Breast epithelium (tissue), 4 donors: ENCODE results near the gene FAF1. TPM values are rescaled to one million over a fixed set of nuclear protein-coding genes. Genes with fewer than 3 reads are reported as not detected.

Source experiments
- DNase-seq, 2 donors: peaks; one replicate each; pipeline ENCODE4 v3.0.0-alpha.2; 2019; ENCODE audit warnings: low spot score in 2 of 2
- H3K27ac ChIP-seq, 2 donors: fragments of 200-600 bp; sonication (generic) in 1 of 2; one replicate each; pipeline ENCODE4 v1.5.1; 2016 to 2019; ENCODE audit warnings: mild to moderate bottlenecking in 1 of 2
- H3K27me3 ChIP-seq, 2 donors: fragments of 200-600 bp; sonication (generic) in 1 of 2; one replicate each; pipeline versions ENCODE4 v1.5.1 to v1.6.0; 2017 to 2019; ENCODE audit warnings: control low read depth in 1 of 2, mild to moderate bottlenecking in 1 of 2
- H3K36me3 ChIP-seq: fragments of 200-600 bp; one replicate; pipeline ENCODE4 v1.5.1; 2019
- H3K4me1 ChIP-seq, 2 donors: fragments of 200-600 bp; sonication (generic); one replicate each; pipeline ENCODE4 v1.5.1; 2016 to 2019; ENCODE audit warnings: control low read depth in 1 of 2
- H3K4me3 ChIP-seq, 3 donors: fragments of 200-600 bp; sonication (generic); 1 replicate in 2 of 3; 2 replicates in 1 of 3; pipeline ENCODE4 v1.5.1; 2016 to 2019; ENCODE audit warnings: mild to moderate bottlenecking in 3 of 3, moderate library complexity in 2 of 3
- H3K9me3 ChIP-seq, 2 donors: fragments of 200-600 bp; sonication (generic) in 1 of 2; one replicate each; pipeline ENCODE4 v1.5.1; 2016 to 2019; ENCODE audit warnings: control low read depth in 1 of 2
- POLR2A ChIP-seq: fragments of 450-650 bp; IDR thresholded peaks from one replicate; pipeline ENCODE4 v1.6.1; 2016; ENCODE audit warnings: antibody characterized with exemption, mild to moderate bottlenecking, moderate library complexity
- POLR2AphosphoS5 ChIP-seq, 3 donors: sonication (generic); formaldehyde crosslinking; IDR thresholded peaks; one replicate each; pipeline ENCODE4 v1.6.1; 2017; ENCODE audit warnings: antibody characterized with exemption in 3 of 3
- intact Hi-C: fragments of 100-400 bp; cut with DNase I; formaldehyde crosslinking; loops from one replicate; pipeline ENCODE4 v1.15.1; 2023; ENCODE audit warnings: low total_unique reads
- total RNA-seq, 3 donors: library from RNA; depleted of rRNA; stranded (reverse); fragments of >200 nt; gene quantifications; one replicate each; pipeline ENCODE4 v1.1.0, GENCODE V29; 2016
- TF ChIP-seq, protein P1 (sequence below), 3 donors: fragments of 450-650 bp; IDR thresholded peaks; one replicate each; pipeline ENCODE4 v1.5.1; 2016 to 2017; ENCODE audit warnings: antibody characterized with exemption in 3 of 3, mild to moderate bottlenecking in 3 of 3, moderate library complexity in 3 of 3

The FAF1 gene
- total RNA-seq, 3 donors from 2014 or later = 34.9 to 58.2 (median 42.0) TPM

DNA sequence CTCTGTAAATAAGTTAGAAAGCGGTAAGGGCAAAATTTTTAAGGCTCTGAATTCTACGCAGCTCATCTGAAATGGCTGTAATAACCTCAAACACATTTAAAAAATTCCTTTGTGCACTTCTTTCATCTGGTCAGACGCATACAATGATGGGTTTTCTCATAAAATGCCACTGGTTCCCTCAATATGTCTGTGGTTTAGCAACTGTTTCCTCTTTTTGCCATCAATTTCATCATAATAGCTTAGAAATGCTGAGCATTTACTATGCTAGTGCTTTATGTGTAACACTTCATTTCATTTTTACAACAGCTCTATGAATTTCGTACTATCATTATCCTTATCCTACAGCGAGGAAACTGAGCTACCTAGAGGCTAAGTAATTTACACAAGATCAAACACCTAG, 501.6 kb downstream of the FAF1 start:
- no peaks in the 10 kb centered on the region for H3K27me3 ChIP-seq
- no peaks in the 10 kb centered on the region for H3K36me3 ChIP-seq
- intact Hi-C loops = no loop called here
- H3K27ac ChIP-seq = no peak overlapping the region
- H3K9me3 ChIP-seq = no peaks in the 10 kb centered on the region
- no peaks in the 10 kb centered on the region for H3K4me1 ChIP-seq
- no peak for TF ChIP-seq POLR2A
- TF ChIP-seq, protein P1, sequence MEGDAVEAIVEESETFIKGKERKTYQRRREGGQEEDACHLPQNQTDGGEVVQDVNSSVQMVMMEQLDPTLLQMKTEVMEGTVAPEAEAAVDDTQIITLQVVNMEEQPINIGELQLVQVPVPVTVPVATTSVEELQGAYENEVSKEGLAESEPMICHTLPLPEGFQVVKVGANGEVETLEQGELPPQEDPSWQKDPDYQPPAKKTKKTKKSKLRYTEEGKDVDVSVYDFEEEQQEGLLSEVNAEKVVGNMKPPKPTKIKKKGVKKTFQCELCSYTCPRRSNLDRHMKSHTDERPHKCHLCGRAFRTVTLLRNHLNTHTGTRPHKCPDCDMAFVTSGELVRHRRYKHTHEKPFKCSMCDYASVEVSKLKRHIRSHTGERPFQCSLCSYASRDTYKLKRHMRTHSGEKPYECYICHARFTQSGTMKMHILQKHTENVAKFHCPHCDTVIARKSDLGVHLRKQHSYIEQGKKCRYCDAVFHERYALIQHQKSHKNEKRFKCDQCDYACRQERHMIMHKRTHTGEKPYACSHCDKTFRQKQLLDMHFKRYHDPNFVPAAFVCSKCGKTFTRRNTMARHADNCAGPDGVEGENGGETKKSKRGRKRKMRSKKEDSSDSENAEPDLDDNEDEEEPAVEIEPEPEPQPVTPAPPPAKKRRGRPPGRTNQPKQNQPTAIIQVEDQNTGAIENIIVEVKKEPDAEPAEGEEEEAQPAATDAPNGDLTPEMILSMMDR (IDR thresholded peaks at IDR 0.05) = no peak
- TF ChIP-seq POLR2AphosphoS5 (IDR thresholded peaks at IDR 0.05) = no peak
- H3K4me3 ChIP-seq = no peak overlapping the region
- DNase-seq = no peak

DNA sequence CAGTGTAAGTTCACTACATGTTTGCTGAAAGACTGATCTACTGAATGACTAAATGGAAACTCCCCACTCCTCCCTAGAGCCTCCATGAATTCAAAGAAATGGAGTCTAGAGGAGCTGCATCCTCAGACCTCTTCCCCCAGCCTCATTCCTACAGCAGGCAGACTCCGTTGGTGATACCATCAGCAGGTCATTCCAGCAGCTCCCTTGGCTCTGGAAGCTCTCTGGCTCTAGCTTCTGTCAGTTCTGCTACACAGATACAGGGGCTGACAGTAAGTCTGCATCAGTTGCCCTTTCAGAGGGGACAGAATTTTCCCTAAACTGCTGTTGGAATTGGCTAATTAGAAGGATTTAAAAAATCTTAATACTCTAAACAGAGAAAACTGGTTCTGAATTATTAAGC, 505.2 kb downstream of the FAF1 start:
- Histone ChIP-seq H3K36me3 (no peaks in the 10 kb centered on the region), H3K27me3 (no peaks in the 10 kb centered on the region), H3K4me3 (no peak overlapping the region), H3K9me3 (no peaks in the 10 kb centered on the region), H3K27ac (no peak overlapping the region), H3K4me1 (no peaks in the 10 kb centered on the region)
- no peak for DNase-seq
- TF ChIP-seq, protein P1 (IDR thresholded peaks at IDR 0.05) = no peak
- TF ChIP-seq POLR2A (no peak), POLR2AphosphoS5 (IDR thresholded peaks at IDR 0.05) (no peak)
- intact Hi-C loops = no loop called here

DNA sequence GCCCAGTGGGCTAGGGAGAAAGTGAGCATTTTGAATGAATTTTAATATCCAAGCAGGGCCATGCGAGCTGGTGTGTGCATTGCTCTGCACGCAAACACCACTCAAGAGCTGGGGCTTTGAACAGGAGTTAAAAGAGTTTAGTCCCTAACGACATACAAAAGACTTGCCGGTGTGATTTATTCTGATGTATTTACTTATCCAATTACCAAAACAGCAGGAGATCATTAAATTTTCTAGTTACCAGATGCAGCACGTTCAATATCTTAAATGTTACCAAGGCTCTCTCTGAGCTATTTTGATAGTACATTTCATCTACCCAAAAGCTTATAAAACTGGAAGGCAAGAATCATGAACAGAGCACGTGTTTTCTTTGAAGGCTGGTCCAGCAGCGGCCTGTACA, 506.8 kb downstream of the FAF1 start:
- Histone ChIP-seq H3K4me1 (no peaks in the 10 kb centered on the region), H3K36me3 (no peaks in the 10 kb centered on the region)
- TF ChIP-seq POLR2AphosphoS5 (IDR thresholded peaks at IDR 0.05) (no peak), POLR2A (no peak)
- TF ChIP-seq, protein P1 (IDR thresholded peaks at IDR 0.05) = no peak

DNA sequence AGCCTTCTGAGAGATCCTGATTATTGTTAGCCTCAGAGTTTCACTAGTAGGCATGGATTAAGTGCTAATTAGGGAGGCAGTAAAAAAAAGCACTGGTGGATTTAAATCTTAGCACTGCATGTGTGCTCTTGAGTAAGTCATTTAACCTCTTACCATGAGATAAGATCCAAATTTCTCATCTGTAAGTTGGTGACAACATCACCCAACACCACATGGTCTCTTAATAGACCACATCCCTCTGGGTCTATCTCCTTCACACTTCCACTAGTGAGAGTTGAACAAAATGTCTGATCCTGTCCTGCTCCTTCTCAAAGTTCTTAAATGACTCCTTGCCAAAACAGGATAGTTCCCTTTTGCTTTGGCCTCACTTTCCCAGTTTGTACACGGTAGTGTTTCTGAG, 507.4 kb downstream of the FAF1 start:
- no peak for DNase-seq
- H3K36me3 ChIP-seq = no peaks in the 10 kb centered on the region
- intact Hi-C loops = no loop called here
- no peaks in the 10 kb centered on the region for H3K9me3 ChIP-seq
- no peak overlapping the region for H3K4me3 ChIP-seq
- H3K27me3 ChIP-seq = no peaks in the 10 kb centered on the region
- TF ChIP-seq POLR2A = no peak
- TF ChIP-seq, protein P1 (IDR thresholded peaks at IDR 0.05) = no peak
- no peak for TF ChIP-seq POLR2AphosphoS5 (IDR thresholded peaks at IDR 0.05)
- no peak overlapping the region for H3K27ac ChIP-seq
- H3K4me1 ChIP-seq = no peaks in the 10 kb centered on the region

More for the DNA sequence above, 506.8 kb downstream of the FAF1 start:
- H3K4me3 ChIP-seq = no peak overlapping the region
- intact Hi-C loops = no loop called here
- H3K27ac ChIP-seq = no peak overlapping the region
- no peak for DNase-seq
- H3K9me3 ChIP-seq = no peaks in the 10 kb centered on the region
- H3K27me3 ChIP-seq = no peaks in the 10 kb centered on the region

DNA sequence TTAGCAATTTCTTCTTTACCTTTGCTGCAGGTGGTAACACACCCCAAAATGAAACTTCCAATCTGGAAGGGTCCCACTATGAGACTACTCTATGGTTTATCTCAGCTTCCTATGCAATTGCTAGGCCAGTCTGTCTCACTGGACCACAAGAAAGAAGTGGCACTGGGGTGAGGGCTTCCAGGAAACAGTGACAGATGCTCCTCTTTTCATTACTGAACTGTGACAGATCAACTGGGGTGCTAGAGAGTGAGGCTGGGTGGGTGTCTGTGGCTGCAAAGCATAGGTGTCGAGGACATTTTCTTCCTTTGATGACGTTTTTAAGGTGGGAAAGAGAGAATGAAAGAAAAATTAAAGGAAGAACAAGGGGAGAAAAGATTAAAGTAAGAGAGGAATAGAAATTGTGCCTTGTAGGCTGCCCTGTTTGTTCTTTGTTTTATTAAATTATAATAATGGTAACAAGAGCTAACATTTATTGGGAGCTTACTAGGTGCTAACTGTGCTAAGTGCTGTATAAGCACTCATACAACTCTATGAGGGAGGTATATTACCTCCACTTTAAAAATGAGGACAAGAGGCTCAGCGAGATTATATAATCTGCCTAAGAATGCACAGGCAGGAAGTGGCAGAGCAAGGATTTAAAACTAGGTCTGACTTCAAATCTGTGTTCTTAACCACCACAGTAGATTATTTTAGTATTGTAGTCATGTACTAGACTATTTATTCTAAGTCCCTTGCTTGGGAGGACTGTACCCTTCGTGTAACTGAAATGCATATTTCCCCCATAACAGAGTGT, 509.0 kb downstream of the FAF1 start:
- Histone ChIP-seq H3K27me3 (no peaks in the 10 kb centered on the region), H3K9me3 (no peaks in the 10 kb centered on the region), H3K4me3 (no peak overlapping the region), H3K4me1 (no peaks in the 10 kb centered on the region), H3K36me3 (no peaks in the 10 kb centered on the region), H3K27ac (no peak overlapping the region)
- no peak for DNase-seq
- intact Hi-C loops = no loop called here
- TF ChIP-seq POLR2A (no peak), POLR2AphosphoS5 (IDR thresholded peaks at IDR 0.05) (no peak)
- TF ChIP-seq, protein P1 (IDR thresholded peaks at IDR 0.05) = no peak
